Tibial artery (tissue), 4 donors: Measurements from ENCODE around the gene BCAR1.

Experiments used
- DNase-seq, 2 donors: peaks; one replicate each; pipeline ENCODE4 v3.0.0-alpha.2; 2019
- H3K27ac ChIP-seq, 2 donors: fragments of 200-600 bp; sonication (generic) in 1 of 2; 1 replicate in 1 of 2; 2 replicates in 1 of 2; pipeline ENCODE4 v1.5.1; 2018 to 2019; ENCODE audit warnings: mild to moderate bottlenecking in 1 of 2
- H3K27me3 ChIP-seq, 2 donors: fragments of 200-600 bp; sonication (generic) in 1 of 2; one replicate each; pipeline versions ENCODE4 v1.5.1 to v1.6.0; 2016 to 2019
- H3K36me3 ChIP-seq, 3 donors: fragments of 200-600 bp; sonication (generic) in 2 of 3; one replicate each; pipeline ENCODE4 v1.5.1; 2016 to 2019; ENCODE audit warnings: mild to moderate bottlenecking in 2 of 3
- H3K4me1 ChIP-seq, 4 donors: fragments of 200-600 bp; sonication (generic) in 2 of 4; 1 replicate in 3 of 4; 2 replicates in 1 of 4; pipeline ENCODE4 v1.5.1; 2016 to 2019
- H3K4me3 ChIP-seq, 2 donors: fragments of 200-600 bp; sonication (generic) in 1 of 2; 1 replicate in 1 of 2; 2 replicates in 1 of 2; pipeline ENCODE4 v1.5.1; 2018 to 2019; ENCODE audit warnings: mild to moderate bottlenecking in 2 of 2
- H3K9me3 ChIP-seq, 3 donors: fragments of 200-600 bp; sonication (generic) in 1 of 3; one replicate each; pipeline ENCODE4 v1.5.1; 2016 to 2019
- CTCF ChIP-seq, 2 experiments: fragments of 200-600 bp in 1 of 2; fragments of 450-650 bp in 1 of 2; IDR thresholded peaks; one replicate each; pipeline ENCODE4 v1.5.1; 2017 to 2019; ENCODE audit warnings: antibody characterized with exemption in 2 of 2, mild to moderate bottlenecking in 1 of 2, moderate library complexity in 1 of 2
- intact Hi-C: fragments of 100-400 bp; cut with DNase I; formaldehyde crosslinking; loops from one replicate; pipeline ENCODE4 v1.15.0; 2023; ENCODE audit warnings: low total_unique reads

BCAR1 gene

GRCh38 chr16:75260851-75261589, 9.6 kb upstream of the BCAR1 start:
- intact Hi-C loops, result no loop called here
- H3K27me3 ChIP-seq, result no peaks in the 10 kb centered on the region
- DNase-seq, result no peak
- H3K4me3 ChIP-seq, result no peak overlapping the region
- H3K4me1 ChIP-seq, result peaks cover 5 to 87% (median 68%) of the 10 kb centered on the region in 4 donors
- no peaks in the 10 kb centered on the region for H3K9me3 ChIP-seq
- H3K36me3 ChIP-seq, result no peaks in the 10 kb centered on the region
- H3K27ac ChIP-seq, result peak overlapping the region; percentile 95 to 96
- no peak for TF ChIP-seq CTCF (IDR thresholded peaks at IDR 0.05)

DNA sequence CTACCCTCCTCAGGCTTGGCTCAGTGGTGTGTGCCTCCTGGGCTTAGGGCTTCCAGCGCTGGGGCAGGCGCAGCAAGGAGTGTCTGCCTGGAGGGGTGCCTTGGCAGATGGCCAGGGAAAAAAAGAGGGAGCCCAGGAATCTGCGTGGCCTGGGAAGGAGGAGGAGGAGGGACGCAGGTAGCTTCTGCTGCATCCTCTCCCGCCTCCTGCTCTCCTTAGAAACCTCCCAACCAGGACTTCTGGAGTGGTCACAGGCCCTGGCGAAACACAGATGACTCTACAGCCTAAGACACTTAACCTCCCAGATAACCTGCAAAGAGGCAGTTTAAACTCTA, 7.3 kb upstream of the BCAR1 start:
- H3K4me3 ChIP-seq, result no peak overlapping the region
- H3K27ac ChIP-seq, result peak overlapping the region in 1 of 2 donors; percentile 99
- H3K9me3 ChIP-seq, result no peaks in the 10 kb centered on the region
- H3K36me3 ChIP-seq, result no peaks in the 10 kb centered on the region
- intact Hi-C loops, result no loop called here
- TF ChIP-seq CTCF (IDR thresholded peaks at IDR 0.05), result no peak
- H3K27me3 ChIP-seq, result no peaks in the 10 kb centered on the region
- no peak for DNase-seq
- H3K4me1 ChIP-seq, result peaks cover 9 to 98% (median 79%) of the 10 kb centered on the region in 4 donors

GRCh38 chr16:75257886-75258806, 6.7 kb upstream of the BCAR1 start:
- Histone ChIP-seq H3K36me3 (no peaks in the 10 kb centered on the region), H3K27me3 (no peaks in the 10 kb centered on the region), H3K27ac (peak overlapping the region in 1 of 2 donors; percentile 99), H3K4me3 (no peak overlapping the region), H3K9me3 (no peaks in the 10 kb centered on the region), H3K4me1 (peaks cover 9 to 98% (median 79%) of the 10 kb centered on the region in 4 donors)
- DNase-seq, result no peak
- TF ChIP-seq CTCF (IDR thresholded peaks at IDR 0.05), result no peak
- intact Hi-C loops, result no loop called here

- peak overlapping the region; percentile 93 to 99 for H3K27ac ChIP-seq
- intact Hi-C loops, result no loop called here
- H3K9me3 ChIP-seq, result no peaks in the 10 kb centered on the region
- no peaks in the 10 kb centered on the region for H3K36me3 ChIP-seq
- peaks cover 9 to 98% (median 79%) of the 10 kb centered on the region in 4 donors for H3K4me1 ChIP-seq
- peak overlapping the region in 1 of 2 donors; percentile 21 for H3K4me3 ChIP-seq
- H3K27me3 ChIP-seq, result no peaks in the 10 kb centered on the region
- DNase-seq, result peak in 1 of 2 donors; percentile 72
- TF ChIP-seq CTCF (IDR thresholded peaks at IDR 0.05), result no peak
Observed at GRCh38 chr16:75256696-75257343, 5.4 kb upstream of the BCAR1 start.

GRCh38 chr16:75256059-75256571, 4.7 kb upstream of the BCAR1 start:
- H3K4me1 ChIP-seq, result peaks cover 10 to 93% (median 74%) of the 10 kb centered on the region in 4 donors
- peak overlapping the region in 1 of 2 donors; percentile 21 for H3K4me3 ChIP-seq
- no peaks in the 10 kb centered on the region for H3K36me3 ChIP-seq
- H3K9me3 ChIP-seq, result no peaks in the 10 kb centered on the region
- no peaks in the 10 kb centered on the region for H3K27me3 ChIP-seq
- peak overlapping the region; percentile 93 to 99 for H3K27ac ChIP-seq
- no peak for TF ChIP-seq CTCF (IDR thresholded peaks at IDR 0.05)
- DNase-seq, result peak; percentile 57 to 87
- intact Hi-C loops, result no loop called here
